Immature natural killer cell (primary cell): ENCODE data around the gene CDC42SE2. TPM values are rescaled to one million over a fixed set of nuclear protein-coding genes. Genes with fewer than 3 reads are reported as not detected.

ENCODE experiments used
- DNase-seq, 3 donors: peaks; one replicate each; pipeline ENCODE4 v3.0.0; 2022; ENCODE audit warnings: mixed read lengths in 1 of 3
- H3K27ac Mint-ChIP-seq, 6 donors: one replicate each; pipeline ENCODE4 v1.8.0; 2020; ENCODE audit warnings: mixed read lengths in 6 of 6, mild to moderate bottlenecking in 5 of 6, inconsistent platforms in 4 of 6, moderate library complexity in 3 of 6
- H3K27me3 Mint-ChIP-seq, 3 donors: one replicate each; pipeline ENCODE4 v1.8.0; 2020 to 2021; ENCODE audit warnings: low read depth in 3 of 3, mild to moderate bottlenecking in 3 of 3, mixed read lengths in 3 of 3, moderate library complexity in 3 of 3, inconsistent platforms in 1 of 3
- H3K36me3 Mint-ChIP-seq, 3 donors: one replicate each; pipeline ENCODE4 v1.8.0; 2020; ENCODE audit warnings: mixed read lengths in 3 of 3, inconsistent platforms in 2 of 3, mild to moderate bottlenecking in 2 of 3
- H3K4me1 Mint-ChIP-seq, 2 donors: one replicate each; pipeline ENCODE4 v1.8.0; 2020; ENCODE audit warnings: inconsistent platforms in 2 of 2, mild to moderate bottlenecking in 2 of 2, mixed read lengths in 2 of 2, moderate library complexity in 1 of 2
- H3K4me3 Mint-ChIP-seq, 5 donors: one replicate each; pipeline ENCODE4 v1.8.0; 2020; ENCODE audit warnings: mild to moderate bottlenecking in 5 of 5, mixed read lengths in 5 of 5, inconsistent platforms in 3 of 5, moderate library complexity in 3 of 5
- H3K9me3 Mint-ChIP-seq, 6 donors: one replicate each; pipeline ENCODE4 v1.8.0; 2020; ENCODE audit warnings: mild to moderate bottlenecking in 6 of 6, mixed read lengths in 6 of 6, inconsistent platforms in 4 of 6, moderate library complexity in 3 of 6
- polyA plus RNA-seq, 3 donors: library from polyadenylated mRNA; unstranded; fragments of 300-500 nt; fragmentation: Illumina TruSeq; gene quantifications; one replicate each; pipeline ENCODE4 v1.2.3, GENCODE V29; 2021

The CDC42SE2 gene
- polyA plus RNA-seq, 3 donors from 2014 or later, result 296 to 536 (median 342) TPM

- peaks cover 0 to 2% (median 0%) of the 10 kb centered on the region in 3 donors for H3K27me3 Mint-ChIP-seq
- no peaks in the 10 kb centered on the region for H3K9me3 Mint-ChIP-seq
- no peak overlapping the region for H3K4me3 Mint-ChIP-seq
- peaks cover 40 to 70% of the 10 kb centered on the region in 2 donors for H3K4me1 Mint-ChIP-seq
- no peaks in the 10 kb centered on the region for H3K36me3 Mint-ChIP-seq
- H3K27ac Mint-ChIP-seq, result no peak overlapping the region
- no peak for DNase-seq
Observed at GRCh38 chr5:131353991-131354390, 90.1 kb downstream of the CDC42SE2 start.

- Mint-ChIP-seq H3K4me1 (peaks cover 44 to 83% of the 10 kb centered on the region in 2 donors), H3K4me3 (peak overlapping the region in 1 of 5 donors; percentile 18), H3K36me3 (peaks cover 0 to 15% (median 4%) of the 10 kb centered on the region in 3 donors), H3K27me3 (peaks cover 0 to 2% (median 0%) of the 10 kb centered on the region in 3 donors), H3K27ac (peak overlapping the region; percentile 59 to 92 (median 66)), H3K9me3 (no peaks in the 10 kb centered on the region)
- no peak for DNase-seq
Observed at GRCh38 chr5:131355971-131356528, 92.2 kb downstream of the CDC42SE2 start.

- Mint-ChIP-seq H3K4me1 (peaks cover 48 to 86% of the 10 kb centered on the region in 2 donors), H3K9me3 (no peaks in the 10 kb centered on the region), H3K27ac (peak overlapping the region in 3 of 6 donors; percentile 34 to 49 (median 34)), H3K4me3 (no peak overlapping the region), H3K36me3 (peaks cover 0 to 16% (median 4%) of the 10 kb centered on the region in 3 donors), H3K27me3 (peaks cover 0 to 2% (median 0%) of the 10 kb centered on the region in 3 donors)
- no peak for DNase-seq
Observed at GRCh38 chr5:131356619-131357018, 92.8 kb downstream of the CDC42SE2 start.

GRCh38 chr5:131357739-131358561 is 94.1 kb downstream of the CDC42SE2 start:
- H3K27ac Mint-ChIP-seq, result peak overlapping the region; percentile 54 to 89 (median 76)
- DNase-seq, result no peak
- peaks cover 49 to 90% of the 10 kb centered on the region in 2 donors for H3K4me1 Mint-ChIP-seq
- peak overlapping the region in 3 of 5 donors; percentile 3 to 33 (median 22) for H3K4me3 Mint-ChIP-seq
- H3K27me3 Mint-ChIP-seq, result peaks cover 0 to 2% (median 0%) of the 10 kb centered on the region in 3 donors
- peaks cover 0 to 22% (median 9%) of the 10 kb centered on the region in 3 donors for H3K36me3 Mint-ChIP-seq
- no peaks in the 10 kb centered on the region for H3K9me3 Mint-ChIP-seq

- Mint-ChIP-seq H3K4me1 (peaks cover 61 to 97% of the 10 kb centered on the region in 2 donors), H3K9me3 (no peaks in the 10 kb centered on the region), H3K36me3 (peaks cover 4 to 22% (median 9%) of the 10 kb centered on the region in 3 donors), H3K27me3 (no peaks in the 10 kb centered on the region), H3K27ac (peak overlapping the region; percentile 8 to 80 (median 50)), H3K4me3 (no peak overlapping the region)
- DNase-seq, result no peak
Observed at GRCh38 chr5:131361677-131362315, 97.9 kb downstream of the CDC42SE2 start.

- H3K27ac Mint-ChIP-seq, result peak overlapping the region; percentile 57 to 89 (median 80)
- H3K4me1 Mint-ChIP-seq, result peaks cover 62 to 96% of the 10 kb centered on the region in 2 donors
- DNase-seq, result no peak
- no peaks in the 10 kb centered on the region for H3K27me3 Mint-ChIP-seq
- H3K4me3 Mint-ChIP-seq, result peak overlapping the region in 1 of 5 donors; percentile 12
- H3K9me3 Mint-ChIP-seq, result no peaks in the 10 kb centered on the region
- peaks cover 9 to 22% (median 11%) of the 10 kb centered on the region in 3 donors for H3K36me3 Mint-ChIP-seq
Observed at GRCh38 chr5:131363811-131364506, 100.1 kb downstream of the CDC42SE2 start.

- Mint-ChIP-seq H3K36me3 (peaks cover 5 to 17% (median 11%) of the 10 kb centered on the region in 3 donors), H3K4me3 (peak overlapping the region in 4 of 5 donors; percentile 4 to 49 (median 9)), H3K27ac (peak overlapping the region; percentile 57 to 89 (median 84)), H3K27me3 (no peaks in the 10 kb centered on the region), H3K9me3 (no peaks in the 10 kb centered on the region), H3K4me1 (peaks cover 65 to 96% of the 10 kb centered on the region in 2 donors)
- DNase-seq, result no peak
Observed at GRCh38 chr5:131364507-131365050, 100.7 kb downstream of the CDC42SE2 start.

- peaks cover 5 to 11% (median 7%) of the 10 kb centered on the region in 3 donors for H3K36me3 Mint-ChIP-seq
- no peaks in the 10 kb centered on the region for H3K27me3 Mint-ChIP-seq
- H3K4me3 Mint-ChIP-seq, result peak overlapping the region in 1 of 5 donors; percentile 23
- H3K9me3 Mint-ChIP-seq, result no peaks in the 10 kb centered on the region
- no peak for DNase-seq
- H3K4me1 Mint-ChIP-seq, result peaks cover 77 to 96% of the 10 kb centered on the region in 2 donors
- peak overlapping the region; percentile 50 to 81 (median 72) for H3K27ac Mint-ChIP-seq
Observed at GRCh38 chr5:131366428-131366827, 102.6 kb downstream of the CDC42SE2 start.

GRCh38 chr5:131367219-131367860 is 103.5 kb downstream of the CDC42SE2 start:
- no peak for DNase-seq
- Mint-ChIP-seq H3K27ac (peak overlapping the region; percentile 26 to 87 (median 76)), H3K4me3 (peak overlapping the region; percentile 5 to 60 (median 16)), H3K27me3 (no peaks in the 10 kb centered on the region), H3K36me3 (peaks cover 0 to 11% (median 0%) of the 10 kb centered on the region in 3 donors), H3K9me3 (no peaks in the 10 kb centered on the region), H3K4me1 (peaks cover 78 to 96% of the 10 kb centered on the region in 2 donors)

- peaks cover 0 to 11% (median 0%) of the 10 kb centered on the region in 3 donors for H3K36me3 Mint-ChIP-seq
- H3K4me3 Mint-ChIP-seq, result no peak overlapping the region
- no peaks in the 10 kb centered on the region for H3K27me3 Mint-ChIP-seq
- peak overlapping the region; percentile 13 to 87 (median 64) for H3K27ac Mint-ChIP-seq
- H3K4me1 Mint-ChIP-seq, result peaks cover 90 to 98% of the 10 kb centered on the region in 2 donors
- DNase-seq, result no peak
- no peaks in the 10 kb centered on the region for H3K9me3 Mint-ChIP-seq
Observed at GRCh38 chr5:131368866-131369265, 105.0 kb downstream of the CDC42SE2 start.

GRCh38 chr5:131369558-131369957 is 105.7 kb downstream of the CDC42SE2 start:
- peak overlapping the region; percentile 43 to 87 (median 64) for H3K27ac Mint-ChIP-seq
- H3K9me3 Mint-ChIP-seq, result no peaks in the 10 kb centered on the region
- DNase-seq, result no peak
- peaks cover 87 to 98% of the 10 kb centered on the region in 2 donors for H3K4me1 Mint-ChIP-seq
- no peak overlapping the region for H3K4me3 Mint-ChIP-seq
- peaks cover 0 to 10% (median 0%) of the 10 kb centered on the region in 3 donors for H3K36me3 Mint-ChIP-seq
- H3K27me3 Mint-ChIP-seq, result no peaks in the 10 kb centered on the region

GRCh38 chr5:131371835-131372234 is 108.0 kb downstream of the CDC42SE2 start:
- Mint-ChIP-seq H3K27ac (peak overlapping the region; percentile 9 to 85 (median 72)), H3K4me3 (peak overlapping the region in 2 of 5 donors; percentile 3 to 18), H3K9me3 (no peaks in the 10 kb centered on the region), H3K27me3 (no peaks in the 10 kb centered on the region), H3K36me3 (peaks cover 0 to 7% (median 2%) of the 10 kb centered on the region in 3 donors), H3K4me1 (peaks cover 87 to 99% of the 10 kb centered on the region in 2 donors)
- no peak for DNase-seq
